Upper lobe of right lung (tissue), 1 donor: ENCODE data around the gene MISP. TPM values are rescaled to one million over a fixed set of nuclear protein-coding genes. Genes with fewer than 3 reads are reported as not detected.
A peak's percentile ranks its signal among the peaks of the same experiment; 100 is the strongest.

Source experiments
- ATAC-seq: fragments of 200-7000 bp; cut with Tn5 transposase; one replicate; pipeline ENCODE4 v1.9.1; 2020; ENCODE audit warnings: mild to moderate bottlenecking, moderate library complexity
- DNase-seq: peaks from one replicate; pipeline ENCODE4 v3.0.0-alpha.2; 2020
- H3K27ac ChIP-seq: fragments of 200-600 bp; one replicate; pipeline ENCODE4 v1.8.0; 2022
- H3K27me3 ChIP-seq: fragments of 200-600 bp; one replicate; pipeline ENCODE4 v1.8.0; 2022; ENCODE audit warnings: mild to moderate bottlenecking
- H3K36me3 ChIP-seq: fragments of 200-600 bp; one replicate; pipeline ENCODE4 v1.8.0; 2022
- H3K4me1 ChIP-seq: fragments of 200-600 bp; one replicate; pipeline ENCODE4 v1.8.0; 2022
- H3K4me3 ChIP-seq: fragments of 200-600 bp; one replicate; pipeline ENCODE4 v1.8.0; 2022; ENCODE audit warnings: mild to moderate bottlenecking
- H3K9me3 ChIP-seq: fragments of 200-600 bp; one replicate; pipeline ENCODE4 v1.8.0; 2022
- intact Hi-C: fragments of 100-400 bp; cut with DNase I; formaldehyde crosslinking; loops from one replicate; pipeline ENCODE4 v1.11.0; 2022
- total RNA-seq: library from RNA; stranded (reverse); fragmentation: NEBNext Ultra II Directional; extraction: Animal tissue kit (Norgen Biotek cat#: 25700); gene quantifications from one replicate; pipeline ENCODE4 v1.2.1, GENCODE V29; 2021
- TF ChIP-seq, protein P1 (sequence below): fragments of 200-600 bp; IDR thresholded peaks from one replicate; pipeline ENCODE4 v1.8.0; 2022; ENCODE audit warnings: antibody characterized with exemption
- donor health status: DM: no; HTN: yes; CAD: no; lungs with severe emphysema.

MISP gene
- total RNA-seq, 1 donor from 2014 or later, result 15.9 TPM

DNA sequence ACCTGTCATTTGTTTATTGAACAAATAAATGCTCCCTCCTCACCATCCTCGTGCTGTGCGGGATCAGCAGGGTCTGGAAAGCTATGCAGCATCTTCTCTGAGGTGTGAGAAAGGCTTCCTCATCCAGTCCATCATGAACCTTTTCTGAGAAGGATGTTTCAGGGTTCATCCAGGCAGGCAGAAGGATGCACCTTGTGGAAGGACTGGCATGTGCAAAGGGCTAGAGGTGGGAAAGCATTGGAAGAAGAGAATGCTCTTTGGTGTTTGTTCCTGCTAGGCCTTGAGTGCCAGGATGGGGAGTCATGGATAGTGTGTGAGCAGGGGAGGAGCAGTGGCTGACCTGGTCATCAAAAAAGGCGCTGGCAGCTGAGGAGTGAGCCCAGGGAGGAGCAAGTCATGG, 35.6 kb upstream of the MISP start:
- DNase-seq, result no peak
- ATAC-seq, result no peak
- intact Hi-C loops, result no loop called here

DNA sequence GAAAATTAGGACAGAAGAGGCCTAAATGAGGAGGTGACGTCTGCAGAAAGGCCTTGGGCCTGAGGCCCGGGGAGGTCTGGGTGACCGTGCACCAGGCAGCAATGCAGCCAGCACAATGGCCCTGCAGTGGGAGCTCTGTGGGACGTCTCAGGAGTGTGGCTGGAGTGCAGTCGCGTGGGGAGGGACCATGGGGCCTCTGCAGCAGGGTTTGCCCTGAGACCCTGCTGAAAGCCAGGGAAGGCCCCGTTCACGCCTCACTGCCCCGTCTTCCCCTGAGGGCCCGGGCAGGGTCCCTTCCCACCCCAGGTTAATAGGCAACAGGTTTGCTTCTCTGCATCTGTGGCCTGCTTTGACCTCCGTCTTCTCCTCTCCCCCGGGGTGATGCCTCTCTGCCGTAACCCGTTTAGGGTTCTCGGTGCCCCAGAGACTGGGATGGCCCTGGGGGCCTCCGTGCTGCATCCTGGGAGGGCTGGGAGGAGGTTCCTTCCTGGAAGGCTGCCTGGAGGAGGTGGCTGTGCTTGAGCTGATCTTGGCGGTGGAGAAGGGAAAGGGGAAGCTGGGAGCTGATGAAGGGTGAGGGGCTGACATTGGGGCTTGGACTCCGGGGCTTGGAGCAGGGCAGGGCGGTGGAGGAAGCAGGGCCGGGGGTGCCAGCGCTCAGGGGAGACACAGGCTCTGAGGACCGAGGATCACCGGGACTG, 32.5 kb upstream of the MISP start:
- Histone ChIP-seq H3K4me3 (no peak overlapping the region), H3K36me3 (no peaks in the 10 kb centered on the region), H3K9me3 (no peaks in the 10 kb centered on the region), H3K27me3 (peaks cover 16% of the 10 kb centered on the region), H3K27ac (peak overlapping the region; percentile 65), H3K4me1 (peaks cover 12% of the 10 kb centered on the region)
- TF ChIP-seq, protein P1, sequence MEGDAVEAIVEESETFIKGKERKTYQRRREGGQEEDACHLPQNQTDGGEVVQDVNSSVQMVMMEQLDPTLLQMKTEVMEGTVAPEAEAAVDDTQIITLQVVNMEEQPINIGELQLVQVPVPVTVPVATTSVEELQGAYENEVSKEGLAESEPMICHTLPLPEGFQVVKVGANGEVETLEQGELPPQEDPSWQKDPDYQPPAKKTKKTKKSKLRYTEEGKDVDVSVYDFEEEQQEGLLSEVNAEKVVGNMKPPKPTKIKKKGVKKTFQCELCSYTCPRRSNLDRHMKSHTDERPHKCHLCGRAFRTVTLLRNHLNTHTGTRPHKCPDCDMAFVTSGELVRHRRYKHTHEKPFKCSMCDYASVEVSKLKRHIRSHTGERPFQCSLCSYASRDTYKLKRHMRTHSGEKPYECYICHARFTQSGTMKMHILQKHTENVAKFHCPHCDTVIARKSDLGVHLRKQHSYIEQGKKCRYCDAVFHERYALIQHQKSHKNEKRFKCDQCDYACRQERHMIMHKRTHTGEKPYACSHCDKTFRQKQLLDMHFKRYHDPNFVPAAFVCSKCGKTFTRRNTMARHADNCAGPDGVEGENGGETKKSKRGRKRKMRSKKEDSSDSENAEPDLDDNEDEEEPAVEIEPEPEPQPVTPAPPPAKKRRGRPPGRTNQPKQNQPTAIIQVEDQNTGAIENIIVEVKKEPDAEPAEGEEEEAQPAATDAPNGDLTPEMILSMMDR, result no peak
- no peak for DNase-seq
- peak; percentile 4 for ATAC-seq
- intact Hi-C loops, result no loop called here

More for the DNA sequence above, 35.6 kb upstream of the MISP start:
- no peak overlapping the region for H3K27ac ChIP-seq
- peaks cover 12% of the 10 kb centered on the region for H3K27me3 ChIP-seq
- H3K9me3 ChIP-seq, result no peaks in the 10 kb centered on the region
- TF ChIP-seq, protein P1, result no peak
- peaks cover 12% of the 10 kb centered on the region for H3K4me1 ChIP-seq
- no peak overlapping the region for H3K4me3 ChIP-seq
- H3K36me3 ChIP-seq, result no peaks in the 10 kb centered on the region

GRCh38 chr19:718991-719512, 31.9 kb upstream of the MISP start:
- H3K9me3 ChIP-seq, result no peaks in the 10 kb centered on the region
- peaks cover 16% of the 10 kb centered on the region for H3K27me3 ChIP-seq
- peak overlapping the region; percentile 16 for H3K4me3 ChIP-seq
- H3K4me1 ChIP-seq, result peaks cover 12% of the 10 kb centered on the region
- TF ChIP-seq, protein P1, result no peak
- intact Hi-C loops, result no loop called here
- H3K27ac ChIP-seq, result peak overlapping the region; percentile 65
- ATAC-seq (peak; percentile 61), DNase-seq (no peak)
- no peaks in the 10 kb centered on the region for H3K36me3 ChIP-seq

DNA sequence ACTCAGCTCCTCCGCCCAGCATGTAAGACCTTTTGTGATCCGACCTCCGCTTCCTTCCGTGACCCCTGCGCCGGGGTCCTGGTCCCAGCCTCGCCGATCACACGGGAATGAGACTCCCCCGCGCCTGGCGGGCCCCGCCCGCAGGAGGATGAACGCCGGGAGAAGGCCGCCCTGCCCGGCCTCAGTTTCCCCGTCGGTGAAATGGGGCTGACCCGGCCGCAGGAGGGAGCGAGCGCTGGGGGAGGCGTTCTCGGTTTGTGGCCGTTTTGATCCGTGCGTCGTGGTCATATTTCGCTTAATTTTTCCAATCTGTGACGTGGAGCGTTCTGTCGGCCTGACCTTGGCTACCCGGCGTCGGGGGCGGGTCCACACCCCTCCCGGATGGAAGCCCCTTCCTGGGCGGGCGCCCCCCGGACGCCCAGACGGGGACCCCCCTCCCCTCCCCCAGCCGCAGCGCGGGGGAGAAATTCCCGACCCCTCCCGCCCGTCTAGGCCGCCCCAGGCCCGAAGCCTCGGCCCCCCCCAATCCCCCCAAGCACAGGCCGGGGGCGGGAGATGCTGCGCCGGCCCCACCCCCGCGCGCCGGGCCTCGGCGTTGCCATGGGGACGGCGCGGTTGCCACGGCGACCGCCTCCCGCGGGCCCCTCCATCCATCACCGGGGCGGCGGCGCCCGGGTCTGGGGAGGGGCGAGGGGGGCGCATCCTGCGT, 31.1 kb upstream of the MISP start:
- Histone ChIP-seq H3K36me3 (no peaks in the 10 kb centered on the region), H3K9me3 (no peaks in the 10 kb centered on the region), H3K4me1 (peaks cover 12% of the 10 kb centered on the region), H3K4me3 (no peak overlapping the region), H3K27ac (peak overlapping the region; percentile 65), H3K27me3 (peaks cover 16% of the 10 kb centered on the region)
- DNase-seq (no peak), ATAC-seq (no peak)
- intact Hi-C loops, result no loop called here
- TF ChIP-seq, protein P1, result no peak

DNA sequence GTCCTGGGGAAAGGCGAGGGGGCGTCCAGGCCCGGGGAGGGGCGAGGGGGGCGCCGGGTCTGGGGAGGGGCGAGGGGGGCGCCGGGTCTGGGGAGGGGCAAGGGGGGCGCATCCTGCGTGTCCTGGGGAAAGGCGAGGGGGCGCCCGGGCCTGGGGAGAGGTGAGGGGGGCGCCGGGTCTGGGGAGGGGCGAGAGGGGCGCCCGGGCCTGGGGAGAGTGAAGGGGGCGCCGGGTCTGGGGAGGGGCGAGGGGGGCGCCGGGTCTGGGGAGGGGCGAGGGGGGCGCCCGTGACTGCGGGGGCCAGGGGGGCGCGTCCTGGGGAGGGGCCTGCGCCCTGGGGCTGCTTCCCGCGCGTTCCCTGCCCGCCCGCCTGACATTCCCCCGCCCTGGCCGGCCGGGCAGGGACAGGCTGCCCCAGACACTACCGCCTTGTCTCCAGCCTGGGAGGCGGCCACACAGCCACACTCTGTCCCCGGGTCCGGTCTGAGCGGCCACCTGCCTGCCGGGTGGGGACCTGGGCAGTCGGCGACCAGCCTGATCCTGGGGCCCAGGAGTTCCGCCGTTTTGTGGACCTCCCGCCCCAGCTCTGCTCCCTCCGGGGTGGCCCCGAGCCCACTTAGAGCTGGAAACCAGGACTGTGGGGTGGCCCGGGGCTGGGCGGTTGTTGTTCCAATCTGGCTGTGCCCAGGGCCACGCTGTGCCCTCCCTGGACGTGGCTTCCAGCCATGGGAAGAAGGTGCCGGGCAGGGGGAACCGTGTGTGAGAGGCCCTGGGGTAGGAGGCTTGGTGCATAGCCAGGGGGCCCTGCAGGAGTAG, 30.4 kb upstream of the MISP start:
- no peaks in the 10 kb centered on the region for H3K9me3 ChIP-seq
- no peak for DNase-seq
- ATAC-seq, result peak; percentile 24
- H3K27ac ChIP-seq, result no peak overlapping the region
- peaks cover 16% of the 10 kb centered on the region for H3K27me3 ChIP-seq
- H3K4me3 ChIP-seq, result no peak overlapping the region
- no peaks in the 10 kb centered on the region for H3K36me3 ChIP-seq
- TF ChIP-seq, protein P1, result no peak
- intact Hi-C loops, result no loop called here
- peaks cover 12% of the 10 kb centered on the region for H3K4me1 ChIP-seq
